GM10266 (cell line): ENCODE results near the gene FOXD2.

Experiments used
- DNase-seq: peaks from one replicate; pipeline ENCODE4 v3.0.0; 2012; ENCODE audit errors: extremely low spot score
- CTCF ChIP-seq: IDR thresholded peaks from 2 replicates; pipeline ENCODE4 v1.5.1; 2012; ENCODE audit warnings: mild to moderate bottlenecking, low read depth; ENCODE audit not compliant: control insufficient read depth, insufficient read depth; ENCODE audit errors: missing control alignments

The FOXD2 gene

GRCh38 chr1:47432071-47433036 lies 5.5 kb upstream of the FOXD2 start:
- DNase-seq = peak; percentile 77
- TF ChIP-seq CTCF = peak; percentile 72

- no peak for DNase-seq
- TF ChIP-seq CTCF = no peak
Observed at GRCh38 chr1:47433037-47433421, 4.8 kb upstream of the FOXD2 start.

- TF ChIP-seq CTCF = no peak
- no peak for DNase-seq
Observed at GRCh38 chr1:47433477-47434050, 4.3 kb upstream of the FOXD2 start.

- no peak for DNase-seq
- TF ChIP-seq CTCF = no peak
Observed at GRCh38 chr1:47434051-47434842, 3.6 kb upstream of the FOXD2 start.

GRCh38 chr1:47435506-47436303 lies 2.1 kb upstream of the FOXD2 start:
- TF ChIP-seq CTCF = no peak
- no peak for DNase-seq

GRCh38 chr1:47436304-47436978 lies 1.4 kb upstream of the FOXD2 start:
- peak; percentile 90 for DNase-seq
- peak; percentile 99 for TF ChIP-seq CTCF
